Measurements from ENCODE around the gene ACTRT3. TPM values are rescaled to one million over a fixed set of nuclear protein-coding genes. Genes with fewer than 3 reads are reported as not detected.

Gene ACTRT3
- total RNA-seq (2022) (2.2 and 2.5 TPM in 2 replicates), Bru-seq, nascent RNA (percentile 46 among the genes with signal in this experiment), BruChase-seq, experiment 1, labeled RNA remaining after a 6-hour chase (percentile 56 among the genes with signal in this experiment), BruChase-seq, experiment 2, labeled RNA remaining after a 2-hour chase (percentile 64 among the genes with signal in this experiment)
- long read RNA-seq, partial matches to known transcripts, result 0 of 3 reads
- long read RNA-seq, other reads (novel, unspliced or antisense), result 0 of 3 reads

- H3K4me1 Mint-ChIP-seq (ENCODE audit: low read depth, unreplicated experiment), result no peaks in the 10 kb centered on the region
- no TSS peak for BruUV-seq (replicated peaks)
- CTCF ChIA-PET, result interaction anchor here (0.6 to 1.0 kb wide), 7 partner anchors 101 to 1089 kb away, joined by 3 to 5 read pairs (median 3); no protein-coding TSS in a partner anchor
- intact Hi-C loops (cut with micrococcal nuclease; ENCODE audit: unreplicated experiment), result loop anchor here (5.0 to 10.0 kb wide), 3 partner anchors 103 to 645 kb away; partner anchors contain the start of gene CLDN11
- peak within 1 kb of the TSS; percentile 94 for H3K27ac Mint-ChIP-seq (ENCODE audit: unreplicated experiment)
- no peaks in the 10 kb centered on the region for H3K27me3 Mint-ChIP-seq (ENCODE audit: unreplicated experiment)
- H3K36me3 Mint-ChIP-seq (ENCODE audit: insufficient read depth, unreplicated experiment), result peaks cover 70% of the 10 kb centered on the region
- TF ChIP-seq CTCF (IDR thresholded peaks at IDR 0.05; ENCODE audit: unreplicated experiment), result no peak
- peak; percentile 82 for DNase-seq
- peak within 1 kb of the TSS; percentile 93 for H3K4me3 Mint-ChIP-seq (ENCODE audit: low read depth, unreplicated experiment)
- H3K9me3 Mint-ChIP-seq (ENCODE audit: low read depth, unreplicated experiment), result peaks cover 4% of the 10 kb centered on the region
These were observed at the start of gene ACTRT3 for GRCh38 chr3:169769287-169770181. Gene ACTRT3 (minus strand): TSS chr3:169769561. CDS start chr3:169769520, 41 bp downstream.

GRCh38 chr3:169818316-169818715, 49.0 kb upstream of the ACTRT3 start:
- no peaks in the 10 kb centered on the region for H3K4me1 Mint-ChIP-seq (ENCODE audit: low read depth, unreplicated experiment)
- no peak overlapping the region for H3K4me3 Mint-ChIP-seq (ENCODE audit: low read depth, unreplicated experiment)
- peaks cover 8% of the 10 kb centered on the region for H3K9me3 Mint-ChIP-seq (ENCODE audit: low read depth, unreplicated experiment)
- no peak for DNase-seq
- no TSS peak for BruUV-seq (replicated peaks)
- intact Hi-C loops (cut with micrococcal nuclease; ENCODE audit: unreplicated experiment), result no loop called here
- no peak overlapping the region for H3K27ac Mint-ChIP-seq (ENCODE audit: unreplicated experiment)
- H3K27me3 Mint-ChIP-seq (ENCODE audit: unreplicated experiment), result peaks cover 31% of the 10 kb centered on the region
- no peak for TF ChIP-seq CTCF (IDR thresholded peaks at IDR 0.05; ENCODE audit: unreplicated experiment)
- peaks cover 16% of the 10 kb centered on the region for H3K36me3 Mint-ChIP-seq (ENCODE audit: insufficient read depth, unreplicated experiment)
- CTCF ChIA-PET, result interaction anchor here (0.5 kb wide), 1 partner anchor 13 kb away, joined by 3 read pairs; no protein-coding TSS in a partner anchor

- H3K4me1 Mint-ChIP-seq (ENCODE audit: low read depth, unreplicated experiment), result no peaks in the 10 kb centered on the region
- H3K27me3 Mint-ChIP-seq (ENCODE audit: unreplicated experiment), result peaks cover 42% of the 10 kb centered on the region
- H3K4me3 Mint-ChIP-seq (ENCODE audit: low read depth, unreplicated experiment), result no peak overlapping the region
- intact Hi-C loops (cut with micrococcal nuclease; ENCODE audit: unreplicated experiment), result no loop called here
- H3K27ac Mint-ChIP-seq (ENCODE audit: unreplicated experiment), result no peak overlapping the region
- TF ChIP-seq CTCF (IDR thresholded peaks at IDR 0.05; ENCODE audit: unreplicated experiment), result no peak
- BruUV-seq (replicated peaks), result no TSS peak
- CTCF ChIA-PET, result no interaction called here
- DNase-seq, result no peak
- H3K9me3 Mint-ChIP-seq (ENCODE audit: low read depth, unreplicated experiment), result peaks cover 8% of the 10 kb centered on the region
- peaks cover 8% of the 10 kb centered on the region for H3K36me3 Mint-ChIP-seq (ENCODE audit: insufficient read depth, unreplicated experiment)
These were observed 46.3 kb upstream of the ACTRT3 start for GRCh38 chr3:169815590-169816150.

- Mint-ChIP-seq H3K4me1 (ENCODE audit: low read depth, unreplicated experiment) (no peaks in the 10 kb centered on the region), H3K4me3 (ENCODE audit: low read depth, unreplicated experiment) (no peak overlapping the region), H3K27ac (ENCODE audit: unreplicated experiment) (no peak overlapping the region), H3K36me3 (ENCODE audit: insufficient read depth, unreplicated experiment) (peaks cover 8% of the 10 kb centered on the region), H3K27me3 (ENCODE audit: unreplicated experiment) (peaks cover 42% of the 10 kb centered on the region), H3K9me3 (ENCODE audit: low read depth, unreplicated experiment) (peaks cover 8% of the 10 kb centered on the region)
- intact Hi-C loops (cut with micrococcal nuclease; ENCODE audit: unreplicated experiment), result loop anchor here (1.0 kb wide), 1 partner anchor 31 kb away; no protein-coding TSS in a partner anchor
- DNase-seq, result no peak
- CTCF ChIA-PET, result no interaction called here
- BruUV-seq (replicated peaks), result no TSS peak
- TF ChIP-seq CTCF (IDR thresholded peaks at IDR 0.05; ENCODE audit: unreplicated experiment), result no peak
These were observed 44.6 kb upstream of the ACTRT3 start for GRCh38 chr3:169813757-169814517.
